HL-60 (cell line): ENCODE measurements around the gene PLA2G12A.

Experiments used
- DNase-seq, 2 experiments: peaks; one replicate each; pipeline ENCODE4 v3.0.0-alpha.2; 2010 to 2020; ENCODE audit warnings: low read depth in 1 of 2, low spot score in 1 of 2
- H3K27ac ChIP-seq: fragments of 250-450 bp; sonication (Bioruptor Pico); replicated peaks from 2 replicates; pipeline ENCODE4 v1.5.1; 2020; ENCODE audit warnings: mild to moderate bottlenecking, moderate library complexity
- H3K27me3 ChIP-seq: fragments of 250-450 bp; sonication (Bioruptor Pico); 2 replicates; pipeline ENCODE4 v1.5.1; 2021; ENCODE audit warnings: mild to moderate bottlenecking, moderate library complexity; ENCODE audit not compliant: insufficient read depth, poor library complexity, severe bottlenecking
- H3K4me3 ChIP-seq: replicated peaks from 2 replicates; pipeline ENCODE4 v1.5.1; 2011; ENCODE audit warnings: mild to moderate bottlenecking, control low read depth, low read length; ENCODE audit not compliant: insufficient read depth
- GABPA ChIP-seq: IDR thresholded peaks from 2 replicates; pipeline ENCODE4 v1.6.1; 2012; ENCODE audit warnings: low read depth
- POLR2AphosphoS5 ChIP-seq: IDR thresholded peaks from 2 replicates; pipeline ENCODE4 v1.6.1; 2012; ENCODE audit warnings: low read depth
- REST ChIP-seq: IDR thresholded peaks from 2 replicates; pipeline ENCODE4 v1.6.1; 2012; ENCODE audit warnings: low read depth; ENCODE audit not compliant: insufficient replicate concordance
- SPI1 ChIP-seq: IDR thresholded peaks from 2 replicates; pipeline ENCODE4 v1.6.1; 2012; ENCODE audit warnings: low read depth, mild to moderate bottlenecking, borderline replicate concordance
- long read RNA-seq: library from polyadenylated mRNA; unstranded; transcript quantifications from one replicate; pipeline ENCODE4 v2.0.0, GENCODE V29; 2020
- TF ChIP-seq, protein P1 (sequence below): IDR thresholded peaks from one replicate; pipeline ENCODE4 v1.5.1; 2011; ENCODE audit warnings: low read length, control low read depth, inconsistent platforms; ENCODE audit not compliant: insufficient read depth

PLA2G12A gene
- long read RNA-seq, full-length matches to known transcripts, result 144 of 159 reads
- long read RNA-seq, partial matches to known transcripts, result 1 of 159 reads
- long read RNA-seq, other reads (novel, unspliced or antisense), result 14 of 159 reads

DNA sequence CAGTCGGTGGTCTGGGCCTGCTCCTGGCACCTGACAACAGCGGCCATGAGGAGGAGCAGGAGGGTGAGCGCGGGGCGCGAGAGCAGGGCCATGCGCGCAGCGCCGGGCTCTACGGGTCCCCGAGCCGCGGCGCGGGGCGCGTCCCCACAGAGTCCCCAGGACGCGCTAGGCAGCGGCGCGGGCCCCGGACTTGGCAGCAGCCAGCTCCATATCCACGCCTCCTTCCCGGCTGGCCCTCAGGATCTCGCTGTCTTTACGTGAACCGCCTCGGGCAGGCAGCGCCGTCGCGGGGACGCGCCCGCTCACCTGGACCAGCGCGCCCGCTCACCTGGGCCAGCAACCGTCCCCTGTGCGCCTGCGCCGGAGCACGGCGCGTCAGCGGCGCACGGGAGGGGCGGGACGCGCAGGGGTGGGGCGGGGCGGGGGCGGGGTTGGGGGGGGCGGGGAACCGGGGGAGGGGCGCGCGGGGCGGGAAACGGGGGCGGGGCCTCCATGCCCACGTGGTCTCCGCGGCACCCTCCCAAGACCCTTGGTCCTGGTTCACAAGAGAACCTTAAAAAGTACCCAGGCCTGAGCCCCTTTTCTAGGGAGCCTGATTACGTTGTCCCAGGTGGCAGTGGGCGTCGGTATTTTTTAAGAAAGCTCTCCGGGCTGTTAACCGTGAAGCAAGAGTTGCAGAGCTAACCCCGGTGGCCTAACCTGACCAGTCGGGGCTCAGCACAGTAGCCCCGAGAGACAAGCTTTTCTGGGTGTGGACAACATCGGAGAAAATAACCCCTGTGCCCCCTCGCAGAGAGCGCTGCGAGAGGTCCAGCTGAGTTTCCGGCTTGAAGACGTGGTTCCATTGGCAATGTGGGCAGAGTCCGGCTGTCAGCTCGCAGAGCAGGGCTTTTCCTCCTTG is at the start of gene PLA2G12A:
Gene PLA2G12A (minus strand): TSS at position 353 of the 901 bp plus-strand sequence. CDS start 261 bp downstream, at position 92.
- H3K27me3 ChIP-seq, result no peaks in the 10 kb centered on the region
- peak; percentile 38; the same call in 1 of the 2 replicates for TF ChIP-seq POLR2AphosphoS5
- no peak for TF ChIP-seq GABPA
- H3K4me3 ChIP-seq, result peak within 1 kb of the TSS; percentile 96
- DNase-seq, result peak; percentile 41 to 51
- H3K27ac ChIP-seq, result peak within 1 kb of the TSS; percentile 66

DNA sequence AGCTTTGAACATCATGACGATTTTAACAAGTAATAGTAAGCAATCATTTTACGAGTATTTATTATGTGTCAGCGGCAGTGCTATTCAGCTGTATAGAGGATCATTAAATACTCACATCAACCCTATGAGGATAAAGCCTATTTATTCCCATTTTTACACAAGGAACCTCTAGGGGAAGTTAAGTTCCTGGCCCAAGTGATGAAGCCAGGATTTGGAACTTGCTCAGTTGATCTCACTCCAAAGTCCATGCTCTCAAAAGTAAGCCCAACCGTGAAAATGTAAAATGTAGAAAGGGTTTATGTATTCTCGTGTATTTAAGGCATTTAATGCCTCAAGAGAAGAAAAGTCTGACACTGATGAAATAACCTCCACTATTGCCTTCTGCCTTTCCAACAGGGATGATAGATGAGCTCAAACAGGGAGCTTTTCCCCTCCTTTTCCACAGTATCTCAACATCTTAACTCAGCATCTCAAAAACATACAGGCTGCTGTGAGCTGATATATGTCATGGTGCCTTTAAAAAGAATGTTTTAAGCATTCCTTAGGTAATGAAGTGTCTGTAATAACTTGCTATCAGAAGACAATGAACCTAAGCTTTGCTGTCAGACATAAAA is 35.0 kb upstream of the PLA2G12A start:
- H3K27ac ChIP-seq, result no peak overlapping the region
- DNase-seq, result no peak
- H3K4me3 ChIP-seq, result no peak overlapping the region
- no peak for TF ChIP-seq REST
- TF ChIP-seq, protein P1, sequence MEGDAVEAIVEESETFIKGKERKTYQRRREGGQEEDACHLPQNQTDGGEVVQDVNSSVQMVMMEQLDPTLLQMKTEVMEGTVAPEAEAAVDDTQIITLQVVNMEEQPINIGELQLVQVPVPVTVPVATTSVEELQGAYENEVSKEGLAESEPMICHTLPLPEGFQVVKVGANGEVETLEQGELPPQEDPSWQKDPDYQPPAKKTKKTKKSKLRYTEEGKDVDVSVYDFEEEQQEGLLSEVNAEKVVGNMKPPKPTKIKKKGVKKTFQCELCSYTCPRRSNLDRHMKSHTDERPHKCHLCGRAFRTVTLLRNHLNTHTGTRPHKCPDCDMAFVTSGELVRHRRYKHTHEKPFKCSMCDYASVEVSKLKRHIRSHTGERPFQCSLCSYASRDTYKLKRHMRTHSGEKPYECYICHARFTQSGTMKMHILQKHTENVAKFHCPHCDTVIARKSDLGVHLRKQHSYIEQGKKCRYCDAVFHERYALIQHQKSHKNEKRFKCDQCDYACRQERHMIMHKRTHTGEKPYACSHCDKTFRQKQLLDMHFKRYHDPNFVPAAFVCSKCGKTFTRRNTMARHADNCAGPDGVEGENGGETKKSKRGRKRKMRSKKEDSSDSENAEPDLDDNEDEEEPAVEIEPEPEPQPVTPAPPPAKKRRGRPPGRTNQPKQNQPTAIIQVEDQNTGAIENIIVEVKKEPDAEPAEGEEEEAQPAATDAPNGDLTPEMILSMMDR, result no peak
- no peak for TF ChIP-seq GABPA
- TF ChIP-seq POLR2AphosphoS5, result no peak
- TF ChIP-seq SPI1, result no peak
- H3K27me3 ChIP-seq, result no peaks in the 10 kb centered on the region

- no peak for DNase-seq
- no peak for TF ChIP-seq GABPA
- TF ChIP-seq REST, result no peak
- TF ChIP-seq SPI1, result no peak
- no peak for TF ChIP-seq POLR2AphosphoS5
- TF ChIP-seq, protein P1, result no peak
Observed at GRCh38 chr4:109764376-109764775, 34.5 kb upstream of the PLA2G12A start.

DNA sequence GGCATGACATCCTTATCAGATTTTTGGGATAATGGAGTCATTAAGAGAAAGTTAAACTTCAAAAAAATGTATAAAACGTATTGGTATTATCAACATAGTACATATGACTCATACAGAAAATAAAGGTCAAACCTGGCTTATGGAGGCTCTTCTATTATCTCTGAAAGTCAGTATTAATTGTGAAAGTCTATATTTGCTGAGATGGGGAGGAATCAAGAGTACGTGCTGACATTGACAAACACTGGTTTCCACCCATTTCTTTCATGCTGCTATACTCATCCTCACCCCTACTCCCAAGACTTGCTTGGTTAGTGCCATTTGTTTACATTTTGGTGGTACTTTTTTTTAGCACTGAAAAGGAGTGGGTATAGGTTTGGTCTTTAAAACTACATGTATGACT is 30.8 kb upstream of the PLA2G12A start:
- DNase-seq, result no peak
- no peak for TF ChIP-seq SPI1
- no peak for TF ChIP-seq GABPA
- TF ChIP-seq, protein P1, result no peak
- TF ChIP-seq REST, result no peak
- no peak for TF ChIP-seq POLR2AphosphoS5

More at GRCh38 chr4:109764376-109764775, 34.5 kb upstream of the PLA2G12A start:
- Histone ChIP-seq H3K4me3 (no peak overlapping the region), H3K27me3 (no peaks in the 10 kb centered on the region), H3K27ac (no peak overlapping the region)

More for the DNA sequence above, 30.8 kb upstream of the PLA2G12A start:
- Histone ChIP-seq H3K4me3 (no peak overlapping the region), H3K27me3 (no peaks in the 10 kb centered on the region), H3K27ac (no peak overlapping the region)
